Measurements from ENCODE around the gene CTDSP1. TPM values are rescaled to one million over a fixed set of nuclear protein-coding genes. Genes with fewer than 3 reads are reported as not detected.

The CTDSP1 gene
- total RNA-seq, 1 experiment from 2014 or later, result 36.3 TPM

- no peak for DNase-seq (ENCODE audit: low read depth)
Measured at GRCh38 chr2:218422403-218423086, 22.9 kb downstream of the CTDSP1 start.

GRCh38 chr2:218423584-218423983 is 23.9 kb downstream of the CTDSP1 start:
- no peak for DNase-seq (ENCODE audit: low read depth)

DNA sequence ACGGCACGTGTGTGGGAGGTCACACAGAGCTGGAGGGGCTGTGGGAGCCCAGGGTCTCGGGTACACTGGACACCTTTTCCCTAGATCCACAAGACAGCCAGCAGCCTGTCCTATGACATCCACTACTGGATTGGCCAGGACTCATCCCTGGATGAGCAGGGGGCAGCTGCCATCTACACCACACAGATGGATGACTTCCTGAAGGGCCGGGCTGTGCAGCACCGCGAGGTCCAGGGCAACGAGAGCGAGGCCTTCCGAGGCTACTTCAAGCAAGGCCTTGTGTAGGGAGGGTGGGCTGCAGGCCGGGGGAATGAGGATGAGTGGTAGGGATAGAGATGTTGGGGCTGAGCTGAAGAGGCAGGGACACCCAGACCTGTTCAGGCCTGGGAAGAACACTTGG is 25.9 kb downstream of the CTDSP1 start:
- no peak for DNase-seq (ENCODE audit: low read depth)

DNA sequence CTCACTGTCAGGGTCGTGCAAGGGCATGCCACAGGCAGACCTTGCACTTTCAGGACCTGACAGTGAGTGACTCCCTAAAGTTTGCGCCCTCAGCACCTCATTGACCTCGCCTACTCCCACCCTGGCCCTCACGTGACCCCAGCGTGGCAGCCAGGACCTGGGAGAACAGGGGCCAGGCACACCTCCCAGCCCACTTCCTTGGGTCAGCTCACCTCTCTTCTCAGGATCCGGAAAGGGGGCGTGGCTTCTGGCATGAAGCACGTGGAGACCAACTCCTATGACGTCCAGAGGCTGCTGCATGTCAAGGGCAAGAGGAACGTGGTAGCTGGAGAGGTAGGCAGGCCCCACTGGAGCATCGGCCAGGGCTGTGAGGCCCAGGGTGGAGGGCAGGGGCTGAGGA is 28.1 kb downstream of the CTDSP1 start:
- DNase-seq (ENCODE audit: low read depth), result no peak

DNA sequence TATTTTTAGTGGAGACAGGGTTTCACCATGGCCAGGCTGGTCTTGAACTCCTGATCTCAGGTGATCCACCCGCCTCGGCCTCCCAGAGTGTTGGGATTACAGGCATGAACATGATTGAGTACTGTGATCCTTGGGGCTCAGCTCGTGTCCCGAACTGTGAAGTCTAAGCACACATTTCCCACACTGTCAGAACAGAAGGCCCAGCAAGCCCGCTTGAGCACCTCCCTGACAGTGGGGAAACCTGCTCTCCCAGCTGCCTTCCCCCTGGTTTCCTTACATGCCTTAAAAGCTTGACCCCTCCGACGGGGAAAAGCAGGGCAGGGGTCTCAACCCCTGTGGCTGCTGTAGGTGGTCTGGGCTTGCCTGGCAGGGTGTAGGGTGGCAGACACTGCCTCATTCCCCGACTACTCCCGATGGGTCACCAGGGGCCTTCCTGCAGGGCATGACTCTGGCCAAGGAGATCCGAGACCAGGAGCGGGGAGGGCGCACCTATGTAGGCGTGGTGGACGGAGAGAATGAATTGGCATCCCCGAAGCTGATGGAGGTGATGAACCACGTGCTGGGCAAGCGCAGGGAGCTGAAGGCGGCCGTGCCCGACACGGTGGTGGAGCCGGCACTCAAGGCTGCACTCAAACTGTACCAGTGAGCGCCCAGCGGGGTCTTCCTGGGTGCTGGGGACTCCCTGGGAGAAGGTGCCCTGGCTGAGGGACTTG is 29.3 kb downstream of the CTDSP1 start:
- DNase-seq (ENCODE audit: low read depth), result no peak

GRCh38 chr2:218429911-218430692 is 30.4 kb downstream of the CTDSP1 start:
- DNase-seq (ENCODE audit: low read depth), result peak; percentile 16

DNA sequence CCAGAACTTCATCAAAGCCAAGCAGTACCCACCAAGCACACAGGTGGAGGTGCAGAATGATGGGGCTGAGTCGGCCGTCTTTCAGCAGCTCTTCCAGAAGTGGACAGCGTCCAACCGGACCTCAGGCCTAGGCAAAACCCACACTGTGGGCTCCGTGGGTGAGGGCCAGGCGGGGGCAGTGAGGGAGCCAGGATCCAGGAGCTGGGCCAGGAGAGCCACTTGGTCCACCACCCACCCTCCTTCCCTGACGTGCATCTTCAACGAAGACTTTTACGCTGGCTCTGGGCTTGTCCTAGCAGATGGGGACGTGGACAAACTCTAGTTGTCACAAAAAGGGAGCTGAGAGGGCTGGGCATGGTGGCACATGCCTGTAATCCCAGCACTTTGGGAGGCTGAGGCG is 31.1 kb downstream of the CTDSP1 start:
- DNase-seq (ENCODE audit: low read depth), result no peak

- no peak for DNase-seq (ENCODE audit: low read depth)
Measured at GRCh38 chr2:218431878-218432277, 32.2 kb downstream of the CTDSP1 start.

- no peak for DNase-seq (ENCODE audit: low read depth)
Measured at GRCh38 chr2:218432676-218433365, 33.2 kb downstream of the CTDSP1 start.

GRCh38 chr2:218434456-218434855 is 34.8 kb downstream of the CTDSP1 start:
- no peak for DNase-seq (ENCODE audit: low read depth)

GRCh38 chr2:218435003-218435982 is 35.6 kb downstream of the CTDSP1 start:
- DNase-seq (ENCODE audit: low read depth), result no peak

DNA sequence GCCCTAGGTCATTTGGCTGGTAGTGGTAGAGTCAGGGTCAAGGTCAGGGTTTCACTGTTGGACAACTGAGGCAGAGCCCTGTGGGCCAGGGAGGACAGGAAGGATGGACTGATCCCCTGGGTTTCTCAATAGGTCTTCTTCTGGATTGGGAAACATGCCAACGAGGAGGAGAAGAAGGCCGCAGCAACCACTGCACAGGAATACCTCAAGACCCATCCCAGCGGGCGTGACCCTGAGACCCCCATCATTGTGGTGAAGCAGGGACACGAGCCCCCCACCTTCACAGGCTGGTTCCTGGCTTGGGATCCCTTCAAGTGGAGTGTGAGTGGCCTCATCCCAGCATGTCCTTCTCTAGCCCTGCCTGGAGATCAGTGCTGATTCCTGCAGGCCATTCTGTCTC is 37.3 kb downstream of the CTDSP1 start:
- DNase-seq (ENCODE audit: low read depth), result no peak

GRCh38 chr2:218437969-218438368 is 38.3 kb downstream of the CTDSP1 start:
- no peak for DNase-seq (ENCODE audit: low read depth)

GRCh38 chr2:218438596-218438995 is 38.9 kb downstream of the CTDSP1 start:
- DNase-seq (ENCODE audit: low read depth), result no peak

DNA sequence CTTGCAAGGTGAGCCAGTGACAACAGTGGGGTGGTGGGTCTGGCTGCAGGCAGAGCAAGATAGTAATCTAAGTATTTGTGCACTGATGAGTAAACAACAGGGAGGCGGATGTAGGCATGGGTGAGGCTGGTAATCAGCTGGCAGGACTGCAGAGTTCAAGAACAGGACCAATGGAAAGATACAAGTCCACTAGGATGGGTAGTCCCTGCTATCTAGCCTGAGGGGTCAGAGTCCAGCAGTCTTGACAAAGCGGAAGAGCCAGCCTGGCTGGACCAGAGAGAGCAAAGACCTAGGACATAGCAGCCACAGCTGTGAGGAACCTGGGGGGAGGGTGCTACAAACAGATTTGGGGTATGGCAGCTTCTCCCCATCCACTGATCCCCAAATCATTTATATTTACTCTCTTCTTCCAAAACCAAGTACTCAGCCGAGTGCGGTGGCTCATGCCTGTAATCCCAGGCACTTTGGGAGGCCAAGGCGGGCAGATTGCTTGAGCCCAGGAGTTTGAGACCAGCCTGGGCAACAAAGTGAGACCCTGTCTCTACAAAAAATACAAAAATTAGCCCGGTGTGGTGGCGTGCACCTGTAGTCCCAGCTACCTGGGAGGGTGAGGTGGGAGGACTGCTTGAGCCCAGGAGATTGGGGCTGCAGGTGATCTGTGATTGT is 45.2 kb downstream of the CTDSP1 start:
- no peak for DNase-seq (ENCODE audit: low read depth)

- DNase-seq (ENCODE audit: low read depth), result no peak
Measured at GRCh38 chr2:218445602-218446001, 45.9 kb downstream of the CTDSP1 start.

GRCh38 chr2:218446547-218446946 is 46.9 kb downstream of the CTDSP1 start:
- DNase-seq (ENCODE audit: low read depth), result no peak

DNA sequence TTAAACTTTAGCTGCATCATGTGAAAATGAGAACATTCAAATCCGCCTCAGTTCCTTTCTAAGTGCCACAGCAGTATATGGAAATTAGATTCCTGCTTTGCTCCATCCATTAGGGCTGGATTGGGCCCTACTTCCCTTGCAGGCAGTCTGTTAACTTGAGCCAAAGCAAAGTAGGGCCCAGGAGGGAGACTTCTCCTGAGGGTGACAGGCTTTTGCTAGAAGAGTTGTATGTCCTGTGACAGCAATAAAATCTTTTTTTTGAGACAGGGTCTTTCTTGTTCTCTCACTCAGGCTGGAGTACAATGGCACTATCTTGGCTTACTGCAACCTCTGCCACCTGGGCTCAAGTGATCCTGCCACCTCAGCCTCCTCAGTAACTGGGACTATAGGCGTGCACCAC is 47.4 kb downstream of the CTDSP1 start:
- DNase-seq (ENCODE audit: low read depth), result no peak

- DNase-seq (ENCODE audit: low read depth), result peak; percentile 36
Measured at GRCh38 chr2:218448934-218449333, 49.3 kb downstream of the CTDSP1 start.

GRCh38 chr2:218452079-218452478 is 52.4 kb downstream of the CTDSP1 start:
- no peak for DNase-seq (ENCODE audit: low read depth)
